ENCODE results near the gene DAP. TPM values are rescaled to one million over a fixed set of nuclear protein-coding genes. Genes with fewer than 3 reads are reported as not detected.

Gene DAP
- total RNA-seq, 1 experiment from 2014 or later, result 77.6 TPM

- Mint-ChIP-seq H3K27me3 (ENCODE audit: insufficient read depth, unreplicated experiment) (peaks cover 4% of the 10 kb centered on the region), H3K27ac (ENCODE audit: unreplicated experiment) (no peak overlapping the region), H3K36me3 (ENCODE audit: insufficient read depth, unreplicated experiment) (no peaks in the 10 kb centered on the region), H3K9me3 (ENCODE audit: unreplicated experiment) (no peaks in the 10 kb centered on the region), H3K4me1 (ENCODE audit: low read depth, unreplicated experiment) (no peaks in the 10 kb centered on the region), H3K4me3 (ENCODE audit: unreplicated experiment) (no peak overlapping the region)
- POLR2A ChIA-PET, result no interaction called here
- Histone ChIP-seq H3K4me1 (no peaks in the 10 kb centered on the region), H3K27me3 (replicated peaks; ENCODE audit: control insufficient read depth, insufficient read depth, low read length) (no peaks in the 10 kb centered on the region), H3K4me3 (ENCODE audit: low read depth, low read length) (no peak overlapping the region), H3K9me3 (no peaks in the 10 kb centered on the region), H3K36me3 (ENCODE audit: control insufficient read depth, insufficient read depth, low read length) (no peaks in the 10 kb centered on the region)
- no peak for DNase-seq
- CTCF ChIA-PET, result no interaction called here
- no peak for TF ChIP-seq CTCF (IDR thresholded peaks at IDR 0.05; ENCODE audit: insufficient read depth in 1 of 2, low read depth in 1 of 2, low read length in 1 of 2, severe bottlenecking in 1 of 2, unreplicated experiment in 1 of 2)
- no TSS peak for BruUV-seq (replicated peaks)
- intact Hi-C loops (cut with micrococcal nuclease; ENCODE audit: unreplicated experiment), result no loop called here
These were observed 32.8 kb upstream of the DAP start for GRCh38 chr5:10793785-10794184.

- no TSS peak for BruUV-seq (replicated peaks)
- no peaks in the 10 kb centered on the region for H3K9me3 Mint-ChIP-seq (ENCODE audit: unreplicated experiment)
These were observed 31.3 kb upstream of the DAP start for GRCh38 chr5:10792336-10792735.

GRCh38 chr5:10789726-10790125 lies 28.7 kb upstream of the DAP start:
- H3K4me1 ChIP-seq, result no peaks in the 10 kb centered on the region
- H3K27me3 Mint-ChIP-seq (ENCODE audit: insufficient read depth, unreplicated experiment), result peaks cover under 1% of the 10 kb centered on the region
- H3K36me3 ChIP-seq (ENCODE audit: control insufficient read depth, insufficient read depth, low read length), result no peaks in the 10 kb centered on the region
- no TSS peak for BruUV-seq (replicated peaks)
- no peak overlapping the region for H3K4me3 Mint-ChIP-seq (ENCODE audit: unreplicated experiment)
- CTCF ChIA-PET, result no interaction called here
- no peak overlapping the region for H3K27ac Mint-ChIP-seq (ENCODE audit: unreplicated experiment)
- H3K36me3 Mint-ChIP-seq (ENCODE audit: insufficient read depth, unreplicated experiment), result no peaks in the 10 kb centered on the region
- POLR2A ChIA-PET, result no interaction called here
- peaks cover 6% of the 10 kb centered on the region; the same call in 1 of the 2 replicates for H3K9me3 ChIP-seq
- TF ChIP-seq CTCF (IDR thresholded peaks at IDR 0.05; ENCODE audit: insufficient read depth in 1 of 2, low read depth in 1 of 2, low read length in 1 of 2, severe bottlenecking in 1 of 2, unreplicated experiment in 1 of 2), result no peak
- intact Hi-C loops (cut with micrococcal nuclease; ENCODE audit: unreplicated experiment), result no loop called here
- no peak overlapping the region for H3K4me3 ChIP-seq (ENCODE audit: low read depth, low read length)
- DNase-seq, result no peak
- H3K9me3 Mint-ChIP-seq (ENCODE audit: unreplicated experiment), result no peaks in the 10 kb centered on the region
- H3K27me3 ChIP-seq (replicated peaks; ENCODE audit: control insufficient read depth, insufficient read depth, low read length), result no peaks in the 10 kb centered on the region
- no peaks in the 10 kb centered on the region for H3K4me1 Mint-ChIP-seq (ENCODE audit: low read depth, unreplicated experiment)

More at GRCh38 chr5:10792336-10792735, 31.3 kb upstream of the DAP start:
- no peaks in the 10 kb centered on the region for H3K27me3 Mint-ChIP-seq (ENCODE audit: insufficient read depth, unreplicated experiment)
- H3K27ac Mint-ChIP-seq (ENCODE audit: unreplicated experiment), result no peak overlapping the region
- H3K4me3 ChIP-seq (ENCODE audit: low read depth, low read length), result no peak overlapping the region
- no peaks in the 10 kb centered on the region for H3K36me3 Mint-ChIP-seq (ENCODE audit: insufficient read depth, unreplicated experiment)
- H3K36me3 ChIP-seq (ENCODE audit: control insufficient read depth, insufficient read depth, low read length), result no peaks in the 10 kb centered on the region
- intact Hi-C loops (cut with micrococcal nuclease; ENCODE audit: unreplicated experiment), result no loop called here
- POLR2A ChIA-PET, result no interaction called here
- H3K9me3 ChIP-seq, result no peaks in the 10 kb centered on the region
- no peaks in the 10 kb centered on the region for H3K4me1 Mint-ChIP-seq (ENCODE audit: low read depth, unreplicated experiment)
- DNase-seq, result no peak
- no peaks in the 10 kb centered on the region for H3K27me3 ChIP-seq (replicated peaks; ENCODE audit: control insufficient read depth, insufficient read depth, low read length)
- no peak overlapping the region for H3K4me3 Mint-ChIP-seq (ENCODE audit: unreplicated experiment)
- no peak for TF ChIP-seq CTCF (IDR thresholded peaks at IDR 0.05; ENCODE audit: insufficient read depth in 1 of 2, low read depth in 1 of 2, low read length in 1 of 2, severe bottlenecking in 1 of 2, unreplicated experiment in 1 of 2)
- CTCF ChIA-PET, result interaction anchor here (0.6 kb wide), 1 partner anchor 94 kb away, joined by 5 read pairs; no protein-coding TSS in a partner anchor
- H3K4me1 ChIP-seq, result no peaks in the 10 kb centered on the region

Measured in Caco-2 (cell line).